HPDE6-E6E7 (cell line): ENCODE data around the gene FTSJ3.

Experiments
- DNase-seq: peaks from one replicate; pipeline ENCODE4 v3.0.0; 2011; ENCODE audit warnings: missing footprints; ENCODE audit errors: extremely low spot score

FTSJ3 gene

GRCh38 chr17:63842540-63843386 lies 15.3 kb upstream of the FTSJ3 start, which contains the start of gene SMARCD2:
Gene SMARCD2, minus strand, starts transcription at chr17:63842685. Its CDS starts 11 bp downstream, at chr17:63842674.
- peak; percentile 94 for DNase-seq

DNA sequence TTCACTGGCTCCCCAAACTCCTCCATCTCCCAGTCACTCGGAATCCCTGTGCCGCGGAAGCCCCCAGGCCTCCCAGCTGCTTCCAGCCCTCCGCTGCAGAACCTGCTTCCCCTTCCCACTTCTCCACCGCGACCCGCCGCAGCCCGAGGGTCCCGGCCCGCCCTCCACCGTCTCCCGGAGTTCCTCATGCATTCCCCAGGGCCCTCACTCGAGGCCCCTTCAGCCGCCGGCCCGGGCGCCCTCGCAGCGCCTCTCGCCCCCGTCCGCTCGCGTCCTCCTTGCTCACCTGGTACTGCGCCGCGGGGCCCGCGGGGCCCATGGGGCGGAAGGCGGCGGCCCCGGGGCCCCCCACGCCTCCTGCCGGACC lies 14.7 kb upstream of the FTSJ3 start:
- DNase-seq: no peak

DNA sequence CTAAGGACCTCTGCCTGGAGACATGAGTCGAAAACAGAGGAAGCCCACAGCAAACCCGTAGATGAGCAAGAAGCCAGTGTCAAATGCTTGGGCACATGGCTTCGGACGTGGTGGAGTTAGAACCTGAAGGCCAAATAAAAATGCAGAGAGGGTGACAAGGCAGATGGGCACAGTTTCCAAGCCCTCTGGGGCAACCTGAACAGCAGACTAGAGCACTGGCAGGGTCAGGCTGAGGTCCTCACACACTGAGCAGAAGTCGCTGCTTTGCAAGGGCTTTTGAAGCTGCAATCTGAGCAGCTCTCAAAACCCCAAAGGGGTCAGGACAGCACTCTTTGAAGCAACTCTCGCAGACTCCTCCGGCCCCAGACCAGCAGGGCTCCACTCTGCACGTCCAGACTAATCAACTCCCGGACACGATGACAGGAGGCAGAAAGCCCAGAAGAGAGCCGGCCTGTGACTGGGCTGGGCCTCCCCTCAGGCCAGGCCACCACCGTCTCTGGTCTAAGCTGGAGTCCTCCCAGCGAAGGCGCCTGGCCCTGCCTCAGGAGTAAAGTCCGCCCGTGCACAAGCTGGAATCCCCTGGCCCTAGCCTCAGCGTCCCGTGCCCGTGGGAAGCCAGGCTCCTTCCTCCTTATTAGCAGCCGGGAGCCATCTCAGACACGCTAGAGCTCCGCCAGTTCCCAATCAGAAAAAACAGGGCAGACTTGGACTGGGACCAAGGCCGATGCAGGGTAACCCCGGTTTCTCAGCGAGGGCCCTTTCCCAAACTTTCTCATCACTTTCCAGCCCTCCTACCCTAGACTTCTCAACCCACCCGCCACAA lies 14.1 kb upstream of the FTSJ3 start:
- no peak for DNase-seq

GRCh38 chr17:63840591-63841349 lies 13.3 kb upstream of the FTSJ3 start:
- no peak for DNase-seq

- DNase-seq: peak; percentile 47
Observed at GRCh38 chr17:63838631-63839171, 11.2 kb upstream of the FTSJ3 start.

GRCh38 chr17:63837962-63838600 lies 10.6 kb upstream of the FTSJ3 start:
- no peak for DNase-seq

DNA sequence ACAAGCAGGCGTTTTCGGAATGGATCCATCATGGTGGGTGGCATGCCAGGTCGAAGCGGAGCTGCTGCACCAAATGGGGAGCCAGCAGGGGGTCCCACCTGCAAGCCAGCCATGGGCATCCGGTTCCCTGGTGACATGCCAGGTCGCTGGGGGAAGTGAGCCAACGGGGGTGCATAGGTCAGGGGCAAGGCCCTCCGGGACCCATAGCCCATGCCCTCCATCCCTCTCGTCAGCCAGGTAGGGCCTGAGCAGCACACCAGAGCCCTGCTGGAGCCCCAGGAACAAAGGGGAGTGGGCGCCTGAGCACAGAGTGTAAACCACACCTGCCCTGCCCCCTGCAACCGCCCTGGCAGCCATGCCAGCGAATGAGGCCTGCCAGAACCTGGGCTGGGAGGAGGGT lies 10.0 kb upstream of the FTSJ3 start:
- DNase-seq: no peak

- no peak for DNase-seq
Observed at GRCh38 chr17:63836811-63837210, 9.3 kb upstream of the FTSJ3 start.

- DNase-seq: no peak
Observed at GRCh38 chr17:63835167-63835720, 7.8 kb upstream of the FTSJ3 start.

GRCh38 chr17:63834431-63835166 lies 7.1 kb upstream of the FTSJ3 start:
- peak; percentile 63 for DNase-seq

DNA sequence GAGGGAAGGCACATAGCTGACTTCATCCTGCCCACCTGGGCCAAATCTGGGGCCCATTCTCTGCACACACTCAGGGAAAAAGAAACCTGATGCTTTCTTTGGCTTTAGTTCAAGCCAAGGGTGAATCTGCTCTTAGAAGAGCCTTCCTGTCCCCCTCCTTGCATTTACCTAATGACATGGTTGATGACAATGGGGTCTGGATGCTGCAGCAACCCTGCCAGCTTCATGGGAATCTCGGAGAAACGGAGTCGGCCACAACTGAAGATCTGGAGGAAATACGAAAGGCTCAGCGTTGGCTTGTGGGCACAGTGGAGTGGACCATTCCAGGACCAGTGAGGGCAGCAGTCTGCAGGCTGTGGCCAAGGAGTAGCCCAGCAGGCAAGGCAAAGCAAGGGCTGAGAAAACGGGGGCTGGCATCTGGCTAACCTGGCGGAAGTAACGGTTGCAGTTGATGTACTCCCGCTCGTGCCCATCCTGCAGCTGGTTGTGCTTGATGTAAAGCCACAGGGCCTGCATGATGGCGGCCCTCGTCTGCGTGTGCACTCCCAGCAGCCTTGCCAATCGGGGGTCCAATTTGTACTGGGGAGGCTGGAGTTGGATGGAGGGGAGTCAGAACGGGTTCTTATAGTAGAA lies 6.4 kb upstream of the FTSJ3 start:
- DNase-seq: no peak

DNA sequence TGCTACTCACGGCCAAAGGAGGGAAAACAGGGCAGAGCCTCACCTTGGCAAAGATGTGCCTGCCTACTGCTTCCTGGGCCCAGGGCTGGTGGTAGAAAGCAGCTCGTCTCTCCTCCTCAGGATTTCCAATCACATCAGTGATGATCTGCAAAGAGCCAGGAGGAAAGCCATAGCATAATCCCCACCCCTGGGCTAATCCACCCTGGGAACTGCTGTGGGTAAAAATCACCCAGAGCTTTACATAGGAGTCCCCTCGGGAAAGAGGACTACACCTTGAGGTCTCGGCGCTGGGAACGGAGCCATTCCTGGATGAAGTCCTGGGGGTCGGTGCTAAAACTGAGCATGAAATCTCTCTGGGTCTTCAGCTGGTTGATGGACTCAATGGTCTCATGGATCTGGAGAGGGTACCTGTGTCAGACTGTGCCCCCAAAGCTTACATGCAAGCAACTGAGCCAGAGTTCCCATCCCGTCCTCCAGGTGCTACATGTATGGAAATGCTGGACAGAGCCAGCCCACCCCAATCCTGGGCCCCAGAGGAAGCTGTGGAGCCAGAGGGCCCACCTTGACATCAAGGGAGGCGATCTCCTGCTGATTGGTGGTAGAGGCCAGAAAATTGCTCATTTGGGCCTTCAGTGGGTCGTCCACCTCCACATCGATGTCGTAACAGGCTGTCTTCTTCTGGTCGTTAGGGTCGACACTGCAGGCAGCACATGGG lies 5.7 kb upstream of the FTSJ3 start:
- no peak for DNase-seq

DNA sequence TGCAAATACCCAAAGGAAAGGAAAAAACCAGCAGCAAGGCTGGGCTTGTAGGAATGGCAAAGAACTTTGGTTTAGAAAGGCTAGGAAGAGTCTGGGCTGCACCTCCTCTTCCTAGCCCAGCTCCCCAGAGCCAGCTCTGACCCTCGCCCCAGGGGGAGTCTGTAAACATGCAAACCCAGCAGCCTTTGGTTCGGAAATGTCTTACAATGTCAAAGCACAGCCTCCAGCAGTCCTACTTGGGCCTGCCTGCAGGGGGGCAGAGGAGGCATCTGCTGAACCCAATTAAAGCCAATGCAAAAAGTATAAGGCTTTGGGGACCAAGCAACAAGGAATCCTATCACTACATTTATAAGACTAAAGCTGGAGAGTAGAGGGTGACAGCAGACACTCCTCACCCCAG lies 5.0 kb upstream of the FTSJ3 start:
- no peak for DNase-seq

GRCh38 chr17:63832014-63832413 lies 4.6 kb upstream of the FTSJ3 start:
- no peak for DNase-seq

DNA sequence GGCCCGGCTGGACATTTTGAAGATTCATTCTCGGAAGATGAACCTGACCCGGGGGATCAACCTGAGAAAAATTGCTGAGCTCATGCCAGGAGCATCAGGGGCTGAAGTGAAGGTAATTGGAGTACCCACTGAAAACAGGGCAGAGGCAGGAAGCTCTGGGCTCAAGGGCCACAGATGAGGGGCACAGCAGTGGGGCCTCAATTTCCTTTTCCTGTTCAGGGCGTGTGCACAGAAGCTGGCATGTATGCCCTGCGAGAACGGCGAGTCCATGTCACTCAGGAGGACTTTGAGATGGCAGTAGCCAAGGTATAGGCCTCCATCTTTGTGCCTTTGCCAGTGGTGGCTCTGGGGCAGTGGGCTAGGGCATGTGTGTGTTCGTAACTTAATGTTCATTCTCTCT lies 4.0 kb upstream of the FTSJ3 start:
- no peak for DNase-seq

DNA sequence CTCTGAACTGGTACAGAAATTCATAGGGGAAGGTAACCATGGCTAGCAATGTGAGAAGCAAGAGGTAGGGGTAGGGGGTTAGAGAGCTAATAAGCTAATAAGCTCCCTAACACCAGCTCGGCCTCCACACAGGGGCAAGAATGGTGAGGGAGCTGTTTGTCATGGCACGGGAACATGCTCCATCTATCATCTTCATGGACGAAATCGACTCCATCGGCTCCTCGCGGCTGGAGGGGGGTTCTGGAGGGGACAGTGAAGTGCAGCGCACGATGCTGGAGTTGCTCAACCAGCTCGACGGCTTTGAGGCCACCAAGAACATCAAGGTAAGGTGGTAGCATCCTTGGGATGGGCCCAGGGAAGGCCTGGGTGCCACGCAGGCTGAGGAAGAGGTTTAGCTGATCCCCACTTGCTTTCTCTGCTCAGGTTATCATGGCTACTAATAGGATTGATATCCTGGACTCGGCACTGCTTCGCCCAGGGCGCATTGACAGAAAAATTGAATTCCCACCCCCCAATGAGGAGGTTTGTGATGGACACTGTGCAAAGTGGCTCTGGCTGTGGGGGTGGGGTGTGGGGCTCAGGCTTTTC lies 3.5 kb upstream of the FTSJ3 start:
- no peak for DNase-seq

- DNase-seq: no peak
Observed at GRCh38 chr17:63830278-63830677, 2.8 kb upstream of the FTSJ3 start.

GRCh38 chr17:63828936-63829335 lies 1.5 kb upstream of the FTSJ3 start:
- no peak for DNase-seq

DNA sequence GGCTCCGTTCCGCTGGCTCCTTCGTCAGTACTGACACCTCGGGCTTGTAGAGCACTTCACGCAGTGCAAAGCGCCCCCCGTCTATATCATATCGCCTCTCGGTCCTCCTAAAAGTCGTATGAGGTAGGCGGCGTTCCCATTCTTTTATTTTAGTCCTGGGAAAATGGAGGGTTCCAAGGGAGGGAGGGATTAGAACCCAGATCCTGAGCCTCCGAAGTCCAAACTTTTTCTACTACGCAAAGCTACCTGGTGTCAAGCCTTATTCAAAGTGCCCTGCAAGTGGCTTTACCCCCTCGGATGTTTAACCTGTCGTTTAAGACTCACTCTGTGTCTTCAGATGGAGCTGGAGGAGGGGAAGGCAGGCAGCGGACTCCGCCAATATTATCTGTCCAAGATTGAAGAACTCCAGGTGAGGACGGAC lies 348 bp upstream of the FTSJ3 start:
- no peak for DNase-seq
